CD8-positive, alpha-beta memory T cell (primary cell): Measurements from ENCODE around the gene TTC23. TPM values are rescaled to one million over a fixed set of nuclear protein-coding genes. Genes with fewer than 3 reads are reported as not detected.

Experiments used
- CTCF ChIA-PET: fragments of 350-600 bp; sonication (Branson Sonifier 250); formaldehyde crosslinking; loops from one replicate; lab custom pipeline; 2021; ENCODE audit warnings: antibody characterized with exemption; lab: Charles Lee
- POLR2A ChIA-PET: fragments of 350-600 bp; sonication (Branson Sonifier 250); formaldehyde crosslinking; loops from one replicate; lab custom pipeline; 2021; ENCODE audit warnings: antibody characterized with exemption; lab: Charles Lee
- DNase-seq, 5 donors: peaks; one replicate each; pipeline versions ENCODE4 v3.0.0 to v3.0.0-alpha.2; 2020 to 2022; ENCODE audit warnings: mixed read lengths in 1 of 5
- H3K27ac ChIP-seq: one replicate; pipeline ENCODE4 v1.7.0; 2013; ENCODE audit warnings: low read depth, mild to moderate bottlenecking, low read length, moderate library complexity
- H3K27me3 ChIP-seq: 2 replicates; pipeline ENCODE4 v1.7.0; 2013; ENCODE audit warnings: low read length, mild to moderate bottlenecking; ENCODE audit not compliant: insufficient read depth, poor library complexity, severe bottlenecking
- H3K36me3 ChIP-seq: 2 replicates; pipeline ENCODE4 v1.7.0; 2013; ENCODE audit warnings: mild to moderate bottlenecking, low read length, moderate library complexity; ENCODE audit not compliant: insufficient read depth
- H3K4me1 ChIP-seq: 2 replicates; pipeline ENCODE4 v1.7.0; 2013; ENCODE audit warnings: mild to moderate bottlenecking, low read length, moderate library complexity; ENCODE audit not compliant: insufficient read depth
- H3K4me3 ChIP-seq: 2 replicates; pipeline ENCODE4 v1.7.0; 2013; ENCODE audit warnings: mild to moderate bottlenecking, low read length
- H3K9me3 ChIP-seq: 2 replicates; pipeline ENCODE4 v1.7.0; 2013; ENCODE audit warnings: mild to moderate bottlenecking, low read length
- H3K27ac Mint-ChIP-seq, 8 donors: one replicate each; pipeline ENCODE4 v1.8.0; 2020 to 2021; ENCODE audit warnings: mixed read lengths in 8 of 8, mild to moderate bottlenecking in 6 of 8, inconsistent platforms in 3 of 8, moderate library complexity in 3 of 8
- H3K27me3 Mint-ChIP-seq, 2 donors: one replicate each; pipeline ENCODE4 v1.8.0; 2020 to 2021; ENCODE audit warnings: mixed read lengths in 2 of 2, mild to moderate bottlenecking in 1 of 2, moderate library complexity in 1 of 2
- H3K36me3 Mint-ChIP-seq, 3 donors: one replicate each; pipeline ENCODE4 v1.8.0; 2020 to 2021; ENCODE audit warnings: mixed read lengths in 3 of 3, inconsistent platforms in 1 of 3, mild to moderate bottlenecking in 1 of 3
- H3K4me1 Mint-ChIP-seq, 3 donors: one replicate each; pipeline ENCODE4 v1.8.0; 2020 to 2021; ENCODE audit warnings: mixed read lengths in 3 of 3, inconsistent platforms in 1 of 3, mild to moderate bottlenecking in 1 of 3
- H3K4me3 Mint-ChIP-seq, 7 donors: one replicate each; pipeline ENCODE4 v1.8.0; 2020 to 2021; ENCODE audit warnings: mixed read lengths in 7 of 7, mild to moderate bottlenecking in 6 of 7, moderate library complexity in 4 of 7, inconsistent platforms in 2 of 7
- H3K9me3 Mint-ChIP-seq, 5 donors: one replicate each; pipeline ENCODE4 v1.8.0; 2020 to 2022; ENCODE audit warnings: mixed read lengths in 5 of 5, mild to moderate bottlenecking in 3 of 5, moderate library complexity in 2 of 5, inconsistent platforms in 1 of 5
- polyA plus RNA-seq: library from polyadenylated mRNA; unstranded; fragments of 300-500 nt; fragmentation: Illumina TruSeq; gene quantifications from one replicate; pipeline ENCODE4 v1.2.3, GENCODE V29; 2021
- total RNA-seq, 2 experiments: library from RNA; stranded (reverse); gene quantifications; one replicate each; pipeline ENCODE4 v1.2.3, GENCODE V29; 2021

Gene TTC23
- total and polyA plus RNA-seq, 3 experiments from 2014 or later: 0.10 to 2.7 (median 2.0) TPM

DNA sequence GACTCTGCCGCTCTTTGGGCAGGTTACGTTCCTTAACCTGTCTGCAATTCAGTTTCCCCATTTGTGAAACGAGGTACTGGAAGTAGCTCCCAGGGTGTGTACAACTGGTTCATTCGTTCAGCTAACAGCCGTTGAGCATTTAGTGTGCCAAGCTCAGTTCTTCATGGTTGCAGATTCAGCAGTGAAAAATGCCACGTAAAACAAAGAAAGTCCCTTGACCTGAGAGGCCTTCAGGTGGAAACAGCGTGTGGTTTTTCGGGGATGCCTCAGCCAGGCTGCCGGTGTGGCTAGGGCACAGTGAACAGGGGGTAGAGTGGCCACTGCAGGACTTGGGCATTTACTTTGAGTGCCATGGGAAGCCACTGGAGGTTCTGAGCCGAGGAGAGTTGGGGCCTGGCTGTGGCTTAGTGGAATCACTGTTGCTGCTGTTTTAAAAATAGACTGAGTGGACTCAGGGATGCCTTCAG is 139.8 kb downstream of the TTC23 start:
- Histone ChIP-seq H3K27me3 (no peaks in the 10 kb centered on the region), H3K4me3 (no peak overlapping the region), H3K9me3 (no peaks in the 10 kb centered on the region), H3K27ac (no peak overlapping the region), H3K4me1 (peaks cover 10% of the 10 kb centered on the region), H3K36me3 (no peaks in the 10 kb centered on the region)
- POLR2A ChIA-PET: no interaction called here
- peaks cover 0 to 12% (median 0%) of the 10 kb centered on the region in 3 donors for H3K36me3 Mint-ChIP-seq
- peaks cover 2 to 16% of the 10 kb centered on the region in 2 donors for H3K27me3 Mint-ChIP-seq
- H3K27ac Mint-ChIP-seq: peak overlapping the region in 3 of 8 donors; percentile 51 to 69 (median 60)
- H3K4me3 Mint-ChIP-seq: peak overlapping the region in 1 of 7 donors; percentile 1
- H3K4me1 Mint-ChIP-seq: peaks cover 16 to 56% (median 23%) of the 10 kb centered on the region in 3 donors
- DNase-seq: no peak
- no peaks in the 10 kb centered on the region for H3K9me3 Mint-ChIP-seq
- CTCF ChIA-PET: interaction anchor here (1.6 kb wide), 1 partner anchor 9 kb away, joined by 4 read pairs; no protein-coding TSS in a partner anchor

DNA sequence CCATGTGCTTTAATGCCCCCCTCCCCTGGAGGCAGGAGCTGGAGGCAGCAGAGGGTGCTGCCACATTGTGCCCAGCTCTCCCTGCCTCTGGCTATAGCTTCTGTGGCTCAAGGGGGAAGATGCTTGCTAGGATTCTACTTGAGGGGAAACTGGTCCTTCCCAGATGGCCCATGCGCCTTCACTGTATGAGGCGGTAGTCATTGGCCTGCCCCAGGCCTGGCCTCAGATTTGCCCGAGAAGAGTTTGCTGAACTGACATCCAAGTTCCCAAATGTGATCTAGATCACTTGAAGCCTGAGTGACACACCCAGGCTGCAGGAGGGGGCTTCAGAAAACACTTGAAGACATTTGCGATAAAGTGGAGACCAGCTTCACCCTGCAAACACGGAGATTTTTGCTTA is 140.4 kb downstream of the TTC23 start:
- H3K36me3 Mint-ChIP-seq: peaks cover 0 to 10% (median 0%) of the 10 kb centered on the region in 3 donors
- Histone ChIP-seq H3K4me1 (peaks cover 10% of the 10 kb centered on the region), H3K4me3 (no peak overlapping the region), H3K9me3 (no peaks in the 10 kb centered on the region), H3K27me3 (no peaks in the 10 kb centered on the region), H3K27ac (no peak overlapping the region), H3K36me3 (no peaks in the 10 kb centered on the region)
- POLR2A ChIA-PET: interaction anchor here (0.8 kb wide), 1 partner anchor 141 kb away, joined by 3 read pairs; no protein-coding TSS in a partner anchor
- no peak for DNase-seq
- H3K27me3 Mint-ChIP-seq: peaks cover 2 to 16% of the 10 kb centered on the region in 2 donors
- CTCF ChIA-PET: no interaction called here
- H3K9me3 Mint-ChIP-seq: no peaks in the 10 kb centered on the region
- H3K27ac Mint-ChIP-seq: peak overlapping the region in 2 of 8 donors; percentile 60 to 82
- peak overlapping the region in 2 of 7 donors; percentile 17 to 35 for H3K4me3 Mint-ChIP-seq
- H3K4me1 Mint-ChIP-seq: peaks cover 16 to 59% (median 23%) of the 10 kb centered on the region in 3 donors

DNA sequence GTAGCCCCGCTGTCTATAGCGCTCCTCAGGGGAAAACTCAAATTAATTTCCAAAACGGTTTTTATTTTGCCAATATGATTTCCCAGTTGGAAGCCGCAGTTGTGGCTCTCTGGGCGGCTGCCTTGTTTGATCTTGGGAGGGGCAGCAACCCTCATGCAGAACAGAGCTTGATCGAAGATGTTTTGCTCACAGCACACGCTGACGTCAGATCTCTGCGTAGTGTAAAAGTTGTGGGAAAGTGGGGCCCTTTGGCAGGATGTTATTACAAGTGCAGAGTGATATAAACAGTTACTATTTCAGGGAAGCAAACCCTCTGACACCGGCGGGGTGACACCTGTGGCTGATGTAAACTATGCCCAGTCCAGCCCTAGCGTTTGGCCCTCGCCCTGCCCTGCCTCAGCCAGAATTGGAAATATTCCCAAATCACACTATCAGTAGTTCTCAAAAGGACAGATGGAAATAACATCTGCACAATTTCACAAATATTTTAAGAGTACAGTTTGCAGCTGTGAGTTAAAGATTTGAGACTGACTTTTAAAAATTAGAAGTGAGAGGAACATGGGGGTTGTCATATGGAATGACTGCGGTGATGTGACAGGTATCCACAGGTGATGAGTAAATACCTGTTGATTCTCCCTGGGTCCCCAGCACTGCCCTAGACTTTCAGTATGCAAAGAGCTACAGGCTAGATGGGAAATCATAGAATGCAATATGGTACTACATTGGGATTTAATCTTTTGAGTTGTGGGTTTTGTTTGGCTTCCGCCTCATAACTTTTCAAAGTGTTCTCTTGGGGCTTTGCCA is 142.8 kb downstream of the TTC23 start:
- H3K4me3 Mint-ChIP-seq: peak overlapping the region; percentile 65 to 80 (median 79)
- Histone ChIP-seq H3K4me1 (peaks cover 10% of the 10 kb centered on the region), H3K27ac (peak overlapping the region; percentile 47), H3K9me3 (no peaks in the 10 kb centered on the region), H3K27me3 (peaks cover 4% of the 10 kb centered on the region), H3K36me3 (no peaks in the 10 kb centered on the region), H3K4me3 (peak overlapping the region; percentile 37)
- CTCF ChIA-PET: interaction anchor here (0.9 to 2.9 kb wide), 2 partner anchors 30 to 107 kb away, joined by 4 to 21 read pairs; no protein-coding TSS in a partner anchor
- H3K36me3 Mint-ChIP-seq: peaks cover 0 to 5% (median 0%) of the 10 kb centered on the region in 3 donors
- H3K27ac Mint-ChIP-seq: peak overlapping the region in 7 of 8 donors; percentile 77 to 92 (median 86)
- H3K27me3 Mint-ChIP-seq: peaks cover 6 to 31% of the 10 kb centered on the region in 2 donors
- peak in 3 of 5 donors; percentile 15 to 71 (median 33) for DNase-seq
- H3K9me3 Mint-ChIP-seq: no peaks in the 10 kb centered on the region
- peaks cover 17 to 61% (median 23%) of the 10 kb centered on the region in 3 donors for H3K4me1 Mint-ChIP-seq
- POLR2A ChIA-PET: no interaction called here

DNA sequence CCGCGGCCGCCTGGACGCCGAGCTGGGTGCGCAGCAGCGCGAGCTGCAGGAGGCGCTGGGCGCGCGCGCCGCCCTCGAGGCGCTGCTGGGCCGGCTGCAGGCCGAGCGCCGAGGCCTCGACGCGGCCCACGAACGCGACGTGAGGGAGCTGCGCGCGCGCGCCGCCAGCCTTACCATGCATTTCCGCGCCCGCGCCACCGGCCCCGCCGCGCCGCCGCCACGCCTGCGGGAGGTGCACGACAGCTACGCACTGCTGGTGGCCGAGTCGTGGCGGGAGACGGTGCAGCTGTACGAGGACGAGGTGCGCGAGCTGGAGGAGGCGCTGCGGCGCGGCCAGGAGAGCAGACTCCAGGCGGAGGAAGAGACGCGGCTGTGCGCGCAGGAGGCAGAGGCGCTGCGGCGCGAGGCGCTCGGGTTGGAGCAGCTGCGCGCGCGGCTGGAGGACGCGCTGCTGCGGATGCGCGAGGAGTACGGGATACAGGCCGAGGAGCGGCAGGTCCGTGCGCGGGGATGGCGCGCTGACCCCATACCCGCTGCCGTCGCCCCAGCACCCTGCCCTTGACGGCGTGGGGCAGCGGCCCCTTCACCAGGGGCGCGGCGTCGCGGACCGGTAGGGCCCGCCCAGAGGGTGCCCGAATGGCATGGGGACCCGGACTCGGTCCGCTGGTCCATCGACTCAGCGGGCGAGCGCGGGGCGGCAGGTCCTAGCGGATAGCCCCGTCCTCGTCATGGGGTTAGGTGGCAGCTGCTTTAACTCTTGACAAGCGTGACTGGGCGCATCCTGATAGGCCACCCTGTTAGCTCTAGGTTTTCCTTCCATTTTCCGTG is 143.7 kb downstream of the TTC23 start:
- peaks cover 6 to 36% of the 10 kb centered on the region in 2 donors for H3K27me3 Mint-ChIP-seq
- CTCF ChIA-PET: interaction anchor here (0.7 to 2.9 kb wide), 5 partner anchors 29 to 1244 kb away, joined by 3 to 21 read pairs (median 4); no protein-coding TSS in a partner anchor
- peak overlapping the region; percentile 47 for H3K27ac ChIP-seq

DNA sequence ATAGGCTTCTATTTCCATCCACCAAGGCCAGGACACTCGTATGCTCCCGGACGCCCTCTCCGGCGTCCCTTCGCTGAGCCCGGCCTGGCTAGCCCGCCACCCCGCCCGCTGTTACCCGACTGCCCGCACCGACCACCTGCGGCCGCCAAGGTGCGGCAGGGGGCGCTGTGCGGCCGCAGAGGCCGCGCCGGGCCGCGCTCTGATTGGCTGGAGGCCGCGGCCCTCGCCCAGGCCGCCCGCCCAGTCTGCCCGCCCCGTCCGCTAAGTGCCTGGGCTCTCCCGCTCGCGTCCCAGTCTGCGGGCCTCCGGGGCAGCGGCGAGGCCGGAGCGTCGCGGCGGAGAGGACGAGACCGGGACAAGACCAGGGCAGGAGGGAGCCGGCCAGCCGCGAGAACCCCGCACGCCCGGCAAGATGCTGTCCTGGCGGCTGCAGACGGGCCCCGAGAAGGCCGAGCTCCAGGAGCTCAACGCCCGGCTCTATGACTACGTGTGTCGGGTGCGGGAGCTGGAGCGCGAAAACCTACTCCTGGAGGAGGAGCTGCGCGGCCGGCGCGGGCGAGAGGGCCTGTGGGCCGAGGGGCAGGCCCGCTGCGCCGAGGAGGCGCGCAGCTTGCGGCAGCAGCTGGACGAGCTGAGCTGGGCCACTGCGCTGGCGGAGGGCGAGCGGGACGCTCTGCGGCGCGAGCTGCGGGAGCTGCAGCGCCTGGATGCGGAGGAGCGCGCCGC is 144.4 kb downstream of the TTC23 start, which contains the start of gene SYNM:
SYNM (plus strand) TSS at position 293 of the 726 bp plus-strand sequence; CDS start at position 413, 120 bp downstream.
- peak within 1 kb of the TSS; percentile 37 for H3K4me3 ChIP-seq
- H3K4me3 Mint-ChIP-seq: peak within 1 kb of the TSS; percentile 38 to 79 (median 67)
- H3K4me1 Mint-ChIP-seq: peaks cover 15 to 48% (median 18%) of the 10 kb centered on the region in 3 donors
- H3K36me3 Mint-ChIP-seq: peaks cover 0 to 5% (median 0%) of the 10 kb centered on the region in 3 donors
- peaks cover 7 to 41% of the 10 kb centered on the region in 2 donors for H3K27me3 Mint-ChIP-seq
- peak within 1 kb of the TSS in 2 of 8 donors; percentile 51 to 53 for H3K27ac Mint-ChIP-seq
- no peaks in the 10 kb centered on the region for H3K9me3 Mint-ChIP-seq
- peaks cover 10% of the 10 kb centered on the region for H3K4me1 ChIP-seq
- H3K9me3 ChIP-seq: no peaks in the 10 kb centered on the region
- peaks cover 4% of the 10 kb centered on the region for H3K27me3 ChIP-seq
- peak in 1 of 5 donors; percentile 12 for DNase-seq
- ChIA-PET POLR2A (no interaction called here), CTCF (interaction anchor here (0.7 to 2.9 kb wide), 5 partner anchors 30 to 1245 kb away, joined by 3 to 21 read pairs (median 4); no protein-coding TSS in a partner anchor)
- no peaks in the 10 kb centered on the region for H3K36me3 ChIP-seq
- H3K27ac ChIP-seq: peak within 1 kb of the TSS; percentile 47

More for the DNA sequence above, 143.7 kb downstream of the TTC23 start:
- peak in 3 of 5 donors; percentile 6 to 65 (median 23) for DNase-seq
- peaks cover 0 to 5% (median 0%) of the 10 kb centered on the region in 3 donors for H3K36me3 Mint-ChIP-seq
- H3K9me3 Mint-ChIP-seq: no peaks in the 10 kb centered on the region
- H3K4me3 Mint-ChIP-seq: peak overlapping the region; percentile 65 to 80 (median 79)
- Histone ChIP-seq H3K9me3 (no peaks in the 10 kb centered on the region), H3K27me3 (peaks cover 4% of the 10 kb centered on the region), H3K4me1 (peaks cover 10% of the 10 kb centered on the region), H3K4me3 (peak overlapping the region; percentile 37), H3K36me3 (no peaks in the 10 kb centered on the region)
- peak overlapping the region in 5 of 8 donors; percentile 77 to 92 (median 86) for H3K27ac Mint-ChIP-seq
- peaks cover 13 to 52% (median 19%) of the 10 kb centered on the region in 3 donors for H3K4me1 Mint-ChIP-seq
- POLR2A ChIA-PET: no interaction called here

DNA sequence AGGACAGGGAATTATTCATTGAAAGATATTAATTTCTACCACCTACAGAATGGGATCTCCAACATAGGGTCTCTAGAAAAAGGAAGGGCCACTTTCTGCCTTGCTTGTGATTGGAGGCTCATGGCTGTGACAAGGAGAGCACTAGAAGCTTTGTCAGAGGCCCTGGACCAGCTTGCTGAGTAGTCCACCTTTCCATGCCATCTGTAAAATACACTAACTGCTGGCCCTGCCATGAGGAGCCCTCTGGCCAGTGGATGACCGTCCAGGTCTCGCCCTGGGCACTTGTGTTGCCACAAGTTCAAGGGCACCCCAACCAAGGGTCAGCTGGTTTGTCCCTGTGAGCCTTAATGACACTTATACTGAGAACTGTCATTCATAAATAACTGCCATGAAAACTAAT is 146.1 kb downstream of the TTC23 start:
- no peak overlapping the region for H3K27ac ChIP-seq
- H3K27me3 Mint-ChIP-seq: peaks cover 8 to 47% of the 10 kb centered on the region in 2 donors
- H3K4me3 ChIP-seq: no peak overlapping the region
- H3K27me3 ChIP-seq: peaks cover 4% of the 10 kb centered on the region
- H3K36me3 Mint-ChIP-seq: peaks cover 0 to 5% (median 0%) of the 10 kb centered on the region in 3 donors
- POLR2A ChIA-PET: no interaction called here
- H3K27ac Mint-ChIP-seq: no peak overlapping the region
- peaks cover 10% of the 10 kb centered on the region for H3K4me1 ChIP-seq
- no peaks in the 10 kb centered on the region for H3K9me3 ChIP-seq
- CTCF ChIA-PET: interaction anchor here (3.4 kb wide), 1 partner anchor 111 kb away, joined by 17 read pairs; no protein-coding TSS in a partner anchor
- peaks cover 18 to 31% (median 19%) of the 10 kb centered on the region in 3 donors for H3K4me1 Mint-ChIP-seq
- no peak for DNase-seq
- H3K36me3 ChIP-seq: no peaks in the 10 kb centered on the region
- H3K4me3 Mint-ChIP-seq: peak overlapping the region in 2 of 7 donors; percentile 3 to 58
- no peaks in the 10 kb centered on the region for H3K9me3 Mint-ChIP-seq
